Mesodermal cell (in vitro differentiated cells): ENCODE data around the gene RAD50.

ENCODE experiments used
- H3K27ac ChIP-seq: 2 replicates; pipeline ENCODE4 v1.7.0; 2013; ENCODE audit warnings: mild to moderate bottlenecking, low read depth, low read length, moderate library complexity; ENCODE audit not compliant: severe bottlenecking
- H3K36me3 ChIP-seq: 2 replicates; pipeline ENCODE4 v1.7.1; 2013; ENCODE audit warnings: mild to moderate bottlenecking, low read length, moderate library complexity; ENCODE audit not compliant: control insufficient read depth, insufficient read depth
- H3K4me1 ChIP-seq: one replicate; pipeline ENCODE4 v1.7.1; 2013; ENCODE audit warnings: mild to moderate bottlenecking, low read length; ENCODE audit not compliant: insufficient read depth, control insufficient read depth, poor library complexity, severe bottlenecking
- H3K4me3 ChIP-seq: 2 replicates; pipeline ENCODE4 v1.7.0; 2013; ENCODE audit warnings: low read length, control low read depth, mild to moderate bottlenecking; ENCODE audit not compliant: insufficient read depth, poor library complexity, severe bottlenecking; ENCODE audit errors: extremely low read depth
- H3K9me3 ChIP-seq: 2 replicates; pipeline ENCODE4 v1.7.1; 2013; ENCODE audit warnings: mild to moderate bottlenecking, low read length, moderate library complexity; ENCODE audit not compliant: control insufficient read depth
- WGBS, 2 experiments: methylation state at CpG; one replicate each; pipeline ENCODE4 v1.1.5; 2013; ENCODE audit warnings: missing lambda C conversion rate in 2 of 2; ENCODE audit not compliant: insufficient coverage in 2 of 2; 5-methylcytosine and 5-hydroxymethylcytosine counted together

RAD50 gene

DNA sequence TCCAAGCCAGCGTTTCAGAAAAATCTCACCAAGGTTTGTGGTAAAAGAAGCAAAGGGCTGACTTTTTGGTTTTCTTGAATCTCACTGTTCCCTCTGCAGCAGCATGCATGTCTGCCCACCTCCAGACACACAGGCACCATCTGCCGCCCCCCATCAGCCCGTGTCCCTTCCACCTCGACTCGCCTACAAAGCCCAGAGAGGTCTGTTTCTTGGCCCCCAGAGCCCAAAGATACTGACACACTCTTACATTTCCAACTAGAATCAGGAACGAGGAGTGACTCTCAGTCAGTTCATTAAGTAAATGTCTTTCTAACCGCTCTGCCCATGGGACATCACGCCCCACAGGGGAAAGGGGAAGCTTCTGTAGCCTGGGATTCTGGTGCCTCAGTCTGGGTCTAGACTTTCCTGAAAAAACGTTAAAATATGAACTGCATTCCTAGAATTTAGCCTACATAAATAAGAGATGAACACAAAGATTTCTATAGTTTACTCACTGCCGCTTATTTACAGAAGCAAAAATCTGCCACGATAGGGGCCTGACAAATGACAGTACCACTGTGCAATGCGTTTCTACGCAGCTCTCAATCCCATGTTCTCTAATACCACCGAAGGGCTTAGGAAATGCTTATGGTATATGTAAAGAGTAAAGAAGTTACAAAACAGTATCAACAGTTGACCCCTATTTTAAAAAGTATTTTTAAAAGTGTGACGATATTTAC is 121.1 kb downstream of the RAD50 start:
- H3K36me3 ChIP-seq, result no peaks in the 10 kb centered on the region
- no peaks in the 10 kb centered on the region for H3K9me3 ChIP-seq
- H3K4me1 ChIP-seq, result peaks cover 25% of the 10 kb centered on the region
- no peak overlapping the region for H3K4me3 ChIP-seq
- H3K27ac ChIP-seq, result no peak overlapping the region
- WGBS, 2 experiments, result 86 to 88% methylated on average over 8 to 11 of the region's 15 CpGs

DNA sequence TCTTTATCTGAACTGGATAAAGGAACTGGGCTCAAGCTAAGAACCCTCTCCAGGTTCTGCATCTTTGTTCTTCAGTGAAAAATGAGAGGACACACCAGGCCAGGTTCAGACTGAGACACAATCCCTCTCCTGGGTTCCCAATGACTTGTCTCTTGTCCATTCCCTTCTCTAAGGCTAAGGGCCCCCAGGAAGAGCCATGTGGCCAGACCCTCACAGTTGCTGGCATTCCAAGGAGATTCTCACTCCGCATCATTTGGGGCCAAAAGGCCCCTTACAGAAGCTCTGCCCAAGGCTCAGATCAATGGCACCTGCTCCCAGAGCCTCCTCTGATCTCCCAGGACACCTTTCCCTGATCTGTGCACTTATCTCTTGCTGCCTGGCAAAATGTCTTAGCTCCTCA is 122.0 kb downstream of the RAD50 start:
- Histone ChIP-seq H3K4me3 (no peak overlapping the region), H3K27ac (no peak overlapping the region), H3K36me3 (no peaks in the 10 kb centered on the region), H3K9me3 (no peaks in the 10 kb centered on the region), H3K4me1 (peaks cover 25% of the 10 kb centered on the region)
- WGBS, 2 experiments, result 86 to 92% methylated on average over 1 of the region's 1 CpG

DNA sequence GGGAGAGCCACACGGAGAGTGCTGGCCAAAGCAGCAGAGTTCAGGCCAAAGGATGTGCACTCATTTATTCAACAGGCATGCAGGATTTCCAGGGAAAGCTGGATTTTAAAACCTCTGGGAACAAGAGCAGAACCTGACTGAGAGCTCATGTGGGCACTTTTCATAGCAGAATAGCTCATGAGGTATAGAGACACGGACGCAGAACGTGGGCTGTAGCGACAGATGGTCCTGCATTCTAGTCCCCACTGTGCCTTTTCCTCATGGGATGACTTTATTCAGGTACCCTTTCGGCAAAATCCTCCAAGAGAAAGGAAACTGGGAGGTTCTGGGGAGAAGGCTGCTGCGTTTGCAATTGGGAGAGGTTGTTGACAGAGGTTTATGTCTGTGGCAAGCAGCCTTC is 122.4 kb downstream of the RAD50 start:
- Histone ChIP-seq H3K9me3 (no peaks in the 10 kb centered on the region), H3K4me3 (no peak overlapping the region), H3K36me3 (no peaks in the 10 kb centered on the region), H3K27ac (no peak overlapping the region), H3K4me1 (peaks cover 25% of the 10 kb centered on the region)
- 95 to 98% methylated on average over 6 to 7 of the region's 7 CpGs for WGBS, 2 experiments

DNA sequence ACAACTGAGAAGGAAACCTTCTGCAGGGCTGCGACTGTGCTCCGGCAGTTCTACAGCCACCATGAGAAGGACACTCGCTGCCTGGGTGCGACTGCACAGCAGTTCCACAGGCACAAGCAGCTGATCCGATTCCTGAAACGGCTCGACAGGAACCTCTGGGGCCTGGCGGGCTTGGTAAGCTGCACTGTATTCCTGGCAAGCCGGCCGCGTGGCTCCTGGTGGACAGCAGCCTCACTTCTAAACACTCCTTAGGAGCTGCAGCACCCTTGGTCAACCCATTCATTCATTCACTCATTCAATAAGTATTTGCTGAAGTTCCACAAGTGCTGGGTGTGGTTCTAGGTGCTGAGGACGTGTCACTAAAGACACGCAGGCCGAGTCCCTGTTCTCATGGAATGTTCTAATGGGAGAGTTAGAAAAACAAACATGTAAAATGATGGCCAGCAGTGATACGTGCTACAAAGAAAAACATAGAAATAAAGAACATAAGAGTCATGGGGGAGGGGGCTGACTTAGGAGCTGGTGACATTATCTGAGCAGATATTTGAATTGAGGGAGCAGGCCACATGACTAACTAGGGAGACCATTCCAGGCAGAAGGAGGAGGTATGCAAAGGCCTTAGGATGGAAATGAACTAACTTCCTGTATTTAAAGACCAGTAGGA is 123.1 kb downstream of the RAD50 start:
- no peak overlapping the region for H3K4me3 ChIP-seq
- H3K27ac ChIP-seq, result no peak overlapping the region
- no peaks in the 10 kb centered on the region for H3K9me3 ChIP-seq
- H3K4me1 ChIP-seq, result peaks cover 25% of the 10 kb centered on the region
- H3K36me3 ChIP-seq, result no peaks in the 10 kb centered on the region
- 92 to 97% methylated on average over 8 of the region's 15 CpGs for WGBS, 2 experiments

DNA sequence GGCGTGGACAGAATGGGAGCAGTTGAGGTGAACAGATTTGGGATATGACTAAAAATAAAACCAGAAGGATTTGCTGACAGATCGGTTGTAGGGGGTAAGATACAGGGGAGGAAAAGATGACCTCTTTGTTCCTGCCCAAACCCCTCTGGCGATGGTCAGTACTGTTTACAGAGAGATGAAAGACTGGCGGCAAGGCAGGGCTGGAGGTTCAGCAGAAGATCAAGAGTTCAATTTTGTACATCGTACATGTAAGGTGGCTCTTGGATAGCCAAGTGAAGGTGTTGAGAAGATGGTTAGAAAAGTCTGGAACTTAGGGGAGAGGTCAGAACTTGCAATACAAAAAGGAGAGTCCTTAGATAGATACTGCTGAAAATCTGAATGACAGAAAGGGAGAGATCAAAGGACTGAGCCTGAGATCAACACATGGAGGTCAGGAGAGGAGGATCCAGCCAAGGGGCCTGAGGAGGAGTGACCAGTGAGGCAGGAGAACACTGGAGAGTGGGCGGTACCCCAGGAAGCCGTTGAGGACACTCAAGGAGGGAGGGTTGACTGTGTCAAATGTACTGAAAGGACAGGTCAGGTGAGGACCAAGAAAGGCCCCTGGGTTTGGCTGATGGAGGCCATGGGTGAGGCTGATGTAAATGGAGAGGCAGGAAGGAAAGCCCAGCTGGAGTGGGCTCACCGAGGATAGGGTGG is 124.2 kb downstream of the RAD50 start:
- 82 to 89% methylated on average over 7 to 8 of the region's 8 CpGs for WGBS, 2 experiments
- H3K9me3 ChIP-seq, result no peaks in the 10 kb centered on the region
- H3K4me3 ChIP-seq, result no peak overlapping the region

DNA sequence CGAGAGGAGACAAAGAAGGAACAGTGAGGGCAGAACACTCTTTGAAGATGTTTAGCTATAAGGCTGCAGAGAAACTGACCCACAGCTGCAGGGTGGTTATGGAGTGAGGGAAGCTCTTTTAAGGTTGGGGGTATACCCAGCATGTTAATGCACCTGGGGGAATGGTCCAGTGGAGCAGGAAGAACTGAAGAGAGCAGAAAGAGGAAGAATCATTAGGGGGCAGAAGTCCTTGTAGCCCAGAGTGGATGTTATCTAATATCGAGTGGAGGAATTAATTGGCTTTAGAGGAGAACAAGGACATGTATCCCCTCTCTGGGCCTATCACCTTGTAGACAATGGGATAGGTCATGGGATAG is 124.7 kb downstream of the RAD50 start:
- 92% methylated on average over 2 of the region's 2 CpGs; no CpG with 5 or more reads in 1 of the 2 experiments for WGBS, 2 experiments
- Histone ChIP-seq H3K27ac (no peak overlapping the region), H3K4me3 (no peak overlapping the region), H3K9me3 (no peaks in the 10 kb centered on the region), H3K4me1 (peaks cover 23% of the 10 kb centered on the region), H3K36me3 (no peaks in the 10 kb centered on the region)

More for the DNA sequence above, 124.2 kb downstream of the RAD50 start:
- peaks cover 25% of the 10 kb centered on the region for H3K4me1 ChIP-seq
- H3K27ac ChIP-seq, result no peak overlapping the region
- no peaks in the 10 kb centered on the region for H3K36me3 ChIP-seq

DNA sequence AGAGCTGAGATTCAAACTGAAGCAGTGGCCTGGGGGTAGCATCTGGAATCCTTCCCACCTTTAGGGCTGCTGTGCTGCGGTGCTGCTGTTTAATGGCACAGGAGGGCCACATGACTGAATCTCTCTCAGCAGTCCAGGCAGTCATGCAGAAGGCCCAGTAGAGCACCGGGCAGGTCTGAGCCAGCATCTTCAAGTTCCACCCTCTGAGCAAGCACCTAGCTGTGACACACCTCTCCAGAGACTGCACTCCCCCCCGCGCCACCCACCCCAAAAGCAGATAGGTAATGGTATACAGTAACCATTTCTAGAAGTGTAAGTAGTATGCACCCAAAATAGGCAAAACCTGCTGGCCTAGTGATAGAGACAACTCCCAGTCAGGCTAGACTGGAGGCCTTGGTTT is 125.2 kb downstream of the RAD50 start:
- WGBS, 2 experiments, result 90 to 100% methylated on average over 2 of the region's 4 CpGs
- no peaks in the 10 kb centered on the region for H3K36me3 ChIP-seq
- H3K27ac ChIP-seq, result no peak overlapping the region
- no peak overlapping the region for H3K4me3 ChIP-seq
- peaks cover 18% of the 10 kb centered on the region for H3K4me1 ChIP-seq
- H3K9me3 ChIP-seq, result no peaks in the 10 kb centered on the region

DNA sequence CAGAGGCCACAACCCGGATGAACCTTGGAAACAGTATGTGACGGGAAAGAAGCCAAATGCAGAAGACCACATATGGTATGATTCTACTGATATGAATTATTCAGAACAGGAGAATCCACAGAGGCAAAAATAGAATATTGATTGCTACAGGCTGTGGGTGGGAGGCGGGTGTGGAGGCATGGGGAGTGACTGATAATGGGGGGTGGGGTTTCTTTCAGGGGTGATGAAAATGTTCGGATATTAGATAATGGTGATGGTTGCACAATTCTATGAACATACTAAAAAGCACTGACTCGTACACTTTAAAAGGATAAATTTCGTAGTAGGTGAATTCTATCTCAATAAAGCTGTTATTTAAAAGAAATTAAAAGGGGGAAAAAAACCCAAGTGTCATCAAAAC is 127.7 kb downstream of the RAD50 start:
- no peak overlapping the region for H3K4me3 ChIP-seq
- peaks cover 7% of the 10 kb centered on the region for H3K4me1 ChIP-seq
- H3K27ac ChIP-seq, result no peak overlapping the region
- H3K9me3 ChIP-seq, result no peaks in the 10 kb centered on the region
- H3K36me3 ChIP-seq, result no peaks in the 10 kb centered on the region
- WGBS, 2 experiments, result 100% methylated on average over 2 to 4 of the region's 6 CpGs

DNA sequence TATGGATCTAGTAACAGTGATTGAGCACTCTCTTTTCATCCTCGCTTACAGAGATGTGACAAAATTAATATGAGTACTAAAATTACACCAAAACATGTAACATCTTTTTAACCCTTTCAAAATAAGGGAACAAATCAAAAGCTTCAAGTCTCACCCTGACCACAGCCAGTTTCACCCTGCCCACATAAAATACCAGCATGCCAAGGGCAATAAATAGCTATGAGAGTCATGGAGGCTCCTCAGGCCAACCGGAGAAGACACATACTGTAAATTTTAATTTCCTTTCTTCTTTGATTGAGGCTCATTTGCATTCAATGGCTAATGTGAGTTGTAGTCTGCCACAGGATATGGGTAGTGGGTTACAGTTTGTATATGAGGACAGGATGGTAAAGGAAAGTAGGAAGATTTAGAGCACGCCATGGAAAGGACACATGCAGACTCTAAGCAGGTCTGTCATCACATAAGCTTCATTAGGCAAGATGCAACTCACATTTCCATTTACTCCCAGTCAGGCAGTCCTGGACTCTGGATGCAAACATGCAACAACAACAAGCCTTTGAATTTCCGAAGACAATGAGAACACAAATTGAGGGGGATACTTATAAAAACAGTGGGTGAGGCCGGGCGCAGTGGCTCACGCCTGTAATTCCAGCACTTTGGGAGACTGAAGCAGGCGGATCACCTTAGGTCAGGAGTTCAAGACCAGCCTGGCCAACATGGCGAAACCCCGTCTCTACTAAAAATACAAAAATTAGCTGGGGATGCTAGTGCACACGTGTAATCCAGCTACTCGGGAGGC is 128.3 kb downstream of the RAD50 start:
- H3K4me3 ChIP-seq, result no peak overlapping the region
- H3K36me3 ChIP-seq, result no peaks in the 10 kb centered on the region
- WGBS, 2 experiments, result 95 to 98% methylated on average over 7 to 10 of the region's 12 CpGs
- no peaks in the 10 kb centered on the region for H3K9me3 ChIP-seq
- H3K27ac ChIP-seq, result no peak overlapping the region
- peaks cover 2% of the 10 kb centered on the region for H3K4me1 ChIP-seq

DNA sequence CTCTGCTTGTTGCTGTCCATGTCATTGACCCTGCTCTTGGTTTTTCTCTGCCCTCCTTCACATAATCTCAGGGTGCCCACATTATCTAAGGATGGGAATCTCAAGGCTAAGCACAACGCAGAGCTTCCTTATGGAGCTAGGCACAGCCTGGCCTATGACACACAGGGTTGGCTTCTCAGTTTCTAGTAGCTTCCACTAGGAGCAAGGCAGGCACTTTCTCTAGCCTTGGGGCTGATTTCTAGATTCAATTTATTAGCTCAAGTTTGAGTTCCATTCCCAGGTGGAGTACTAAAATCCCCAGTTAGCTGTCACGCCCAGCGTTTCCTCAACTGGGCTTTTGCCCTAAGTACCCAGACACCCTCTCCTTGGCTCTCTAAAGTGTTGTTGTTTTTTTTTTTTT is 129.4 kb downstream of the RAD50 start:
- H3K4me1 ChIP-seq, result no peaks in the 10 kb centered on the region
- 92 to 97% methylated on average over 1 to 3 of the region's 3 CpGs for WGBS, 2 experiments
- no peak overlapping the region for H3K27ac ChIP-seq
- no peak overlapping the region for H3K4me3 ChIP-seq
- no peaks in the 10 kb centered on the region for H3K36me3 ChIP-seq
- H3K9me3 ChIP-seq, result no peaks in the 10 kb centered on the region
